Left renal cortex interstitium (tissue), 4 donors: ENCODE measurements around the gene PARD6A. TPM values are rescaled to one million over a fixed set of nuclear protein-coding genes. Genes with fewer than 3 reads are reported as not detected.
"Not testable (repeated sequence)": the region's sequence is repeated elsewhere in the genome, so short reads cannot be mapped to it uniquely, and the experiment has no call there.

Source experiments
- DNase-seq, 4 donors: peaks; one replicate each; pipeline ENCODE4 v3.0.0-alpha.2; 2013; ENCODE audit warnings: low read depth in 4 of 4, low spot score in 2 of 4, missing footprints in 1 of 4
- polyA plus RNA-seq, 4 donors: library from polyadenylated mRNA; unstranded; fragments of 120-200 nt; gene quantifications; one replicate each; pipeline ENCODE4 v1.2.1, GENCODE V29; 2013; ENCODE audit not compliant: insufficient read length in 4 of 4

PARD6A gene
- polyA plus RNA-seq, 4 donors: 1.9 to 4.8 (median 3.0) TPM

GRCh38 chr16:67679935-67680897, 19.5 kb downstream of the PARD6A start:
- DNase-seq: no peak

GRCh38 chr16:67683767-67684166, 23.0 kb downstream of the PARD6A start:
- DNase-seq: no peak

- no peak for DNase-seq
Observed at GRCh38 chr16:67685388-67686112, 24.8 kb downstream of the PARD6A start.

- not testable (repeated sequence) for DNase-seq
Observed at GRCh38 chr16:67693517-67694285, 32.9 kb downstream of the PARD6A start.

GRCh38 chr16:67694611-67695010, 33.9 kb downstream of the PARD6A start:
- DNase-seq: no peak

GRCh38 chr16:67697422-67698185, 36.8 kb downstream of the PARD6A start:
- DNase-seq: no peak

- no peak for DNase-seq
Observed at GRCh38 chr16:67699265-67699664, 38.5 kb downstream of the PARD6A start.

GRCh38 chr16:67701420-67701819, 40.7 kb downstream of the PARD6A start:
- DNase-seq: no peak

- DNase-seq: no peak
Observed at GRCh38 chr16:67702130-67702529, 41.4 kb downstream of the PARD6A start.

- DNase-seq: no peak
Observed at GRCh38 chr16:67703626-67704025, 42.9 kb downstream of the PARD6A start.

- no peak for DNase-seq
Observed at GRCh38 chr16:67704110-67704509, 43.4 kb downstream of the PARD6A start.

- DNase-seq: no peak
Observed at GRCh38 chr16:67707210-67707609, 46.5 kb downstream of the PARD6A start.

GRCh38 chr16:67707790-67708189, 47.0 kb downstream of the PARD6A start:
- DNase-seq: no peak

GRCh38 chr16:67708368-67708771, 47.6 kb downstream of the PARD6A start:
- DNase-seq: no peak

- no peak for DNase-seq
Observed at GRCh38 chr16:67709050-67709449, 48.3 kb downstream of the PARD6A start.

- DNase-seq: no peak
Observed at GRCh38 chr16:67710607-67711006, 49.8 kb downstream of the PARD6A start.
